Psoas muscle (tissue), 8 donors: Measurements from ENCODE around the gene MYO10. TPM values are rescaled to one million over a fixed set of nuclear protein-coding genes. Genes with fewer than 3 reads are reported as not detected.

Experiments
- ATAC-seq, 4 donors: fragments of 200-7000 bp; cut with Tn5 transposase; one replicate each; pipeline ENCODE4 v1.9.1; 2020; ENCODE audit warnings: moderate library complexity in 3 of 4, mild to moderate bottlenecking in 2 of 4
- DNase-seq, 2 donors: peaks; one replicate each; pipeline ENCODE4 v3.0.0-alpha.2; 2020
- H3K27ac ChIP-seq: fragments of 200-600 bp; one replicate; pipeline ENCODE4 v1.8.0; 2022
- H3K27me3 ChIP-seq, 3 donors: fragments of 200-600 bp in 1 of 3; one replicate each; pipeline versions ENCODE4 v1.6.1 to v1.8.0; 2013 to 2022; ENCODE audit warnings: low read length in 2 of 3, mild to moderate bottlenecking in 2 of 3, moderate library complexity in 1 of 3; ENCODE audit not compliant: insufficient read depth in 3 of 3
- H3K36me3 ChIP-seq, 2 donors: fragments of 200-600 bp in 1 of 2; one replicate each; pipeline versions ENCODE4 v1.6.1 to v1.8.0; 2013 to 2022; ENCODE audit warnings: low read depth in 1 of 2, mild to moderate bottlenecking in 1 of 2, moderate library complexity in 1 of 2; ENCODE audit not compliant: insufficient read depth in 1 of 2
- H3K4me1 ChIP-seq: fragments of 200-600 bp; one replicate; pipeline ENCODE4 v1.8.0; 2022
- H3K4me3 ChIP-seq: fragments of 200-600 bp; one replicate; pipeline ENCODE4 v1.8.0; 2022; ENCODE audit warnings: mild to moderate bottlenecking
- H3K9me3 ChIP-seq: fragments of 200-600 bp; one replicate; pipeline ENCODE4 v1.8.0; 2022
- WGBS, 3 donors: extraction: QIAGEN DNeasy Blood & Tissue Kit; methylation state at CpG; one replicate each; pipeline versions ENCODE4 v1.1.6 to v1.1.7; 2013; 5-methylcytosine and 5-hydroxymethylcytosine counted together
- intact Hi-C, 2 donors: fragments of 100-400 bp; cut with DNase I; formaldehyde crosslinking; loops; one replicate each; pipeline versions ENCODE4 v1.11.0 to v1.14.2; 2022
- polyA plus RNA-seq, 3 donors: library from polyadenylated mRNA; stranded (reverse); fragments of 200-250 nt; gene quantifications; one replicate each; pipeline ENCODE4 v1.2.3, GENCODE V29; 2013
- total RNA-seq, 4 donors: library from RNA; stranded (reverse); fragmentation: NEBNext Ultra II Directional in 2 of 4; extraction: Animal tissue kit (Norgen Biotek cat#: 25700) in 2 of 4; gene quantifications; one replicate each; pipeline versions ENCODE4 v1.2.1 to v1.2.4, GENCODE V29; 2021 to 2023
- TF ChIP-seq, protein P1 (sequence below): fragments of 200-600 bp; IDR thresholded peaks from one replicate; pipeline ENCODE4 v1.8.0; 2022; ENCODE audit warnings: antibody characterized with exemption
- donor health status: healthy with polysubstance abuse.
- donor health status: DM: no; HTN: no; CAD: no; lungs with moderate emphysema.
- donor health status: Bipolar disorder and iron deficiency.
- donor health status: healthy.
- donor health status: DM: yes; HTN: yes; CAD: no.
- donor health status: DM: no; HTN: no; CAD: no.
- donor health status: DM: no; HTN: no; CAD: no.
- donor health status: DM: yes; HTN: yes; CAD: no.

Gene MYO10
- total and polyA plus RNA-seq, 7 donors: 1.8 to 10.9 (median 10.0) TPM

DNA sequence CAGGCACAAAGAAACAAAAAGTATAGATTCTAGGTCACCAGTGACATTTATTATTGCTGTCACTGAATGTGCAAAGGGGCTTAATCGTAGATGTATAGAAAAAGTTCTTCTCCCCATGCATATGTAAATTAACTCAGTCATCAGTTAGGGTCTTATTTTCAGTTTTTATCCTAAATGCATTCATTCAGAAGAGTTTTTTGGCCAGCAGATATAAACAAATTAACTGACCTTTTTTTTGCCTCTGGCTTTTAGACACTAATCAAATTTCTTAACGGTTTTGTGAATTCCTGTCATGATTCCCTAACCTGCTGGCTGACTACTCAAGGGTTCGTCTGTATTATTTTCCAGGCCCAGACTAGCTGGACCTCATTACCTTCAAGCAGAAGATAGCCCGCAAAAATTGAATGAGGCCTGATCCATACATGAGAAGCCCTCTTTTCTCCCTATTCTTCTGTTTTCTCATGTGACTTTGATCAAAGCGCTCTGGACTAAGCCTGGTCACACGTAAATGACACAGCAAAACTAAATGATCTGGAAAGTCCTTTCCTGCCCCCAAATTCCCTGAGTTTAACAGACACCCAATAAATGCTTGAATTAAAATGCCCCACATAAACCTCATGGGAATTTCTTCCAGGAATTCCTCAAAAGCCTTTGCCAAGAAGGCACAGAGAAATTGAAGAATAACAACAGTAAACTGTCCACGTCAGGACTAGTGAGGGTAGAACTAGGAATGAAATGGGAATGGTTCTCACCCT, 83.7 kb downstream of the MYO10 start:
- no peaks in the 10 kb centered on the region for H3K27me3 ChIP-seq
- DNase-seq (no peak), ATAC-seq (no peak)
- H3K9me3 ChIP-seq: no peaks in the 10 kb centered on the region
- TF ChIP-seq, protein P1, sequence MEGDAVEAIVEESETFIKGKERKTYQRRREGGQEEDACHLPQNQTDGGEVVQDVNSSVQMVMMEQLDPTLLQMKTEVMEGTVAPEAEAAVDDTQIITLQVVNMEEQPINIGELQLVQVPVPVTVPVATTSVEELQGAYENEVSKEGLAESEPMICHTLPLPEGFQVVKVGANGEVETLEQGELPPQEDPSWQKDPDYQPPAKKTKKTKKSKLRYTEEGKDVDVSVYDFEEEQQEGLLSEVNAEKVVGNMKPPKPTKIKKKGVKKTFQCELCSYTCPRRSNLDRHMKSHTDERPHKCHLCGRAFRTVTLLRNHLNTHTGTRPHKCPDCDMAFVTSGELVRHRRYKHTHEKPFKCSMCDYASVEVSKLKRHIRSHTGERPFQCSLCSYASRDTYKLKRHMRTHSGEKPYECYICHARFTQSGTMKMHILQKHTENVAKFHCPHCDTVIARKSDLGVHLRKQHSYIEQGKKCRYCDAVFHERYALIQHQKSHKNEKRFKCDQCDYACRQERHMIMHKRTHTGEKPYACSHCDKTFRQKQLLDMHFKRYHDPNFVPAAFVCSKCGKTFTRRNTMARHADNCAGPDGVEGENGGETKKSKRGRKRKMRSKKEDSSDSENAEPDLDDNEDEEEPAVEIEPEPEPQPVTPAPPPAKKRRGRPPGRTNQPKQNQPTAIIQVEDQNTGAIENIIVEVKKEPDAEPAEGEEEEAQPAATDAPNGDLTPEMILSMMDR: no peak
- no peak overlapping the region for H3K27ac ChIP-seq
- 83 to 89% (median 86%) methylated on average over 7 of the region's 7 CpGs for WGBS, 3 donors
- no peaks in the 10 kb centered on the region for H3K36me3 ChIP-seq
- no peak overlapping the region for H3K4me3 ChIP-seq
- intact Hi-C loops: no loop called here
- peaks cover 5% of the 10 kb centered on the region for H3K4me1 ChIP-seq

DNA sequence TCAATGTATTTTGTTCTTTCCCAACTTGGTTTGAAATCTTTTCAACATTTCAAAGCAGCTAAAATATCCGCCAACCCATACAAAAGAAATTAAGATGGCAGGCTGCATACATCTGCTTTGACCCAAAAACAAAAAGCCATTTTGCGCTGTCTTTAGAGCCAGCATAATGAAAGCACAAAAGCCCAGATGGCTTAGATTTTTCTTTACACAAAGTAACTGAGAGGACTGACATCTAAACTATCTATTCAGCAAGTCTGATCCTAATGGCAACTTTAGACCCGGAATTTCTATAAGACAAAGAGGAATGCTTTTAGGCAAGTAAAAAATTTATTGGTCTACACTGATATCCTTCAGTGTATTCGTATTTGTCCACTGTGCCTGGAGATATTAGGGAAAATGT, 86.3 kb downstream of the MYO10 start:
- intact Hi-C loops: no loop called here
- Histone ChIP-seq H3K4me1 (no peaks in the 10 kb centered on the region), H3K4me3 (no peak overlapping the region), H3K36me3 (no peaks in the 10 kb centered on the region), H3K9me3 (no peaks in the 10 kb centered on the region), H3K27ac (no peak overlapping the region), H3K27me3 (no peaks in the 10 kb centered on the region)
- TF ChIP-seq, protein P1: no peak
- 91 to 95% (median 92%) methylated on average over 4 of the region's 4 CpGs for WGBS, 3 donors
- ATAC-seq (no peak), DNase-seq (no peak)

DNA sequence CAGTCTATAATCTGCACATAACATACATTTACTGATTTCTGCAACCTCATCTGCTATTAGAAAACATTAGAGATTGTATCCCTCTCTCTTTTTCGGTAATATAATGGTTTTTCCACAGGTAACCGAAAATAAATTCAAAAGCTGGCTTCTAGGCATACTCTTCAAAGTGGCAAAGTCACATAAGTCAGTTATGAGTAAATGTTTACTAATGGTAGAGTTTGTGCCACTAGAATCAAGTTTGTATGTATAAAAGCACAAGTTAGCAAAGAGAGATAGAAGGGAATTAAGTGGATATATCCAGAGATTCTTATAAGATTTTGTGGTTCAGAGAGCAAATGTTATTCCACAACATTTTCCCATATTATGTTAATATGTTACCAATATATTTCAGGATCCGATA, 86.9 kb downstream of the MYO10 start:
- ATAC-seq (no peak), DNase-seq (no peak)
- Histone ChIP-seq H3K4me1 (no peaks in the 10 kb centered on the region), H3K27me3 (no peaks in the 10 kb centered on the region), H3K27ac (no peak overlapping the region), H3K4me3 (no peak overlapping the region), H3K36me3 (no peaks in the 10 kb centered on the region), H3K9me3 (no peaks in the 10 kb centered on the region)
- TF ChIP-seq, protein P1: no peak
- intact Hi-C loops: no loop called here
- 93 to 96% (median 95%) methylated on average over 3 of the region's 3 CpGs for WGBS, 3 donors

DNA sequence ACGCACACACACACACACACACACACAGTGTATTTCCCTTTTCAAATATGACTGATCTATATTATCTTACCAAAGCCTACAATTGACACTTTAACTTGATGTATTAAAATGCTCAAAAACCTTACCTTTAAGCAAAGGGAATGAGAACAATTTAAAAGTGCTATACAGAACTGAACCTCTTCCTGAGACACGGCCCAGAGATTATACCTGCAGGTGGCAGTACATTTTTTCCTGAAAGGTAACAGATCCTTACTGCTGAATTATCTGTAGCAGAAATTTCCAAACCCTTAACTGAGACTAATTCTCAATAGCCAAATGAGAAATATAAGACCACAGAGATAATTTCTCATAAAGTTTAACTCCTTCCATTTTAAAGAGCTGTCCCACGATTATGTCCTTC, 91.1 kb downstream of the MYO10 start:
- Histone ChIP-seq H3K27me3 (no peaks in the 10 kb centered on the region), H3K36me3 (no peaks in the 10 kb centered on the region), H3K27ac (no peak overlapping the region), H3K9me3 (no peaks in the 10 kb centered on the region), H3K4me3 (no peak overlapping the region), H3K4me1 (no peaks in the 10 kb centered on the region)
- no peak for ATAC-seq
- WGBS, 3 donors: 86 to 92% (median 92%) methylated on average over 3 of the region's 3 CpGs
- no peak for DNase-seq
- TF ChIP-seq, protein P1: no peak
- intact Hi-C loops: no loop called here

DNA sequence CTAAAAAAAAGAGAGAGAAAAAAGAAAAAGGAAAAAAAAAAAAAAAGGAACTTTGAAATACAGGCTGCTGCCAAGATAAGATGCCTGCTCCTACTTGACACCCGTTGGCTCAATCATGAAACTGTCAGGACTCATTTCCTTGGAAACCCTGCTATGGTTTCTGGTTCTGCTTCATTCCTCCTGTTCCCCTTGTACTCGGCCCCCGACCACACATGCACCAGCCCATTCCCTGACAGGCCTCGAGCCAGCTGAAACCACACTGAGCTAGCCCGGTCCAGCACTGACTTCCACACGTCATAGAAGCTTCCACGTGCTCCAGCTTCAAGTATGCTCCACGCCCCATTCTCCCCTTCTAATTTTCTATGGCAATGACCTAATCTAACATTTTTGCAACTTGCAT, 93.2 kb downstream of the MYO10 start:
- TF ChIP-seq, protein P1: no peak

More for the DNA sequence above, 93.2 kb downstream of the MYO10 start:
- 52 to 76% (median 59%) methylated on average over 8 of the region's 8 CpGs for WGBS, 3 donors
- H3K4me1 ChIP-seq: peaks cover 3% of the 10 kb centered on the region
- no peaks in the 10 kb centered on the region for H3K9me3 ChIP-seq
- no peak for ATAC-seq
- no peak overlapping the region for H3K27ac ChIP-seq
- no peaks in the 10 kb centered on the region for H3K27me3 ChIP-seq
- intact Hi-C loops: no loop called here
- no peaks in the 10 kb centered on the region for H3K36me3 ChIP-seq
- no peak overlapping the region for H3K4me3 ChIP-seq
- no peak for DNase-seq
